Measurements from ENCODE around the gene CYB5RL. TPM values are rescaled to one million over a fixed set of nuclear protein-coding genes. Genes with fewer than 3 reads are reported as not detected.
A peak's percentile ranks its signal among the peaks of the same experiment; 100 is the strongest.

Gene CYB5RL
- total and polyA plus RNA-seq, 2 of the 8 experiments (the other 6 are each of a cell fraction or from before 2014, with no cell fraction given), result 13.2 to 14.1 TPM

DNA sequence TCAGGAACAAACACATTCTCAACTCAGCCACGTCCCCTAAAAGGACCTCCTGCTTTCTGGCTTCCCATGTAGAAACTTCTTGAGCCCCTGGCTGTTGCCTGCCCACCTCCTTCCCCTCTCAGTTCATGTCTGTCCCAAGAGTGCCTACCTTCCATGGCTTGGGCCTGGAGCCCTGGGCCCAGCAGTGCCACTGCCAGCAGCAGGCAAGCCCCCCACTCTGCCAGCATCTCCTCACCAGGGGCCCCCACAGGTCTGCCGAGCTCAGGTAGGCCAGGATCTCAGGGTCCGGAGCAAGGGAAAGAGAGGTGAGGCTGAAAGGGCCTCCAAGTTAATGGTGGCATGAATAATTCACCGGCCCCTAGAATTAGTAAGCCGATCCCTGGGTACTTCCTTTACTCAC, 47.1 kb downstream of the CYB5RL start, which contains the start of gene CDCP2:
Gene CDCP2 (minus strand): TSS at position 305 of the 400 bp plus-strand sequence. CDS start 78 bp downstream, at position 227.
- no peak within 1 kb of the TSS for H3K27ac ChIP-seq (ENCODE audit: low read depth, low read length)
- no peaks in the 10 kb centered on the region for H3K27me3 ChIP-seq (replicated peaks in 1 of 4; ENCODE audit: control insufficient read depth in 3 of 4, extremely low read depth in 1 of 4, insufficient read depth in 3 of 4, low read length in 3 of 4)
- no peak within 1 kb of the TSS for H3K14ac ChIP-seq (ENCODE audit: insufficient read length)
- H3K4ac ChIP-seq (replicated peaks; ENCODE audit: insufficient read length, low read depth, low read length), result no peak within 1 kb of the TSS
- H3K79me2 ChIP-seq (ENCODE audit: control insufficient read depth in 1 of 2, insufficient read depth in 2 of 2, low read length in 2 of 2), result no peaks in the 10 kb centered on the region
- H3K4me3 ChIP-seq (ENCODE audit: extremely low read depth in 1 of 4, insufficient read depth in 2 of 4, low read depth in 3 of 4, low read length in 4 of 4), result no peak within 1 kb of the TSS
- H4K91ac ChIP-seq (replicated peaks; ENCODE audit: insufficient read length, low read length), result no peak within 1 kb of the TSS
- no peak for TF ChIP-seq POLR2A (IDR thresholded peaks at IDR 0.05; ENCODE audit: control extremely low read depth in 1 of 2, low read depth in 2 of 2, low read length in 2 of 2)
- no peak for TF ChIP-seq KDM1A (IDR thresholded peaks at IDR 0.05; ENCODE audit: borderline replicate concordance, low read length)
- no peak for TF ChIP-seq CHD2 (IDR thresholded peaks at IDR 0.05; ENCODE audit: low read length)
- no peak for TF ChIP-seq TAF7 (optimal IDR thresholded peaks at IDR 0.05; ENCODE audit: borderline replicate concordance, low read depth, low read length)
- no peak within 1 kb of the TSS for H3K9ac ChIP-seq (replicated peaks in 1 of 4; ENCODE audit: extremely low read depth in 1 of 4, low read depth in 3 of 4, low read length in 3 of 4)
- H4K20me1 ChIP-seq (replicated peaks in 1 of 2; ENCODE audit: control insufficient read depth in 1 of 2, insufficient read depth in 2 of 2, low read length in 2 of 2), result no peaks in the 10 kb centered on the region
- H2BK5ac ChIP-seq (ENCODE audit: low read depth, low read length), result no peak within 1 kb of the TSS
- no peak within 1 kb of the TSS for H3K56ac ChIP-seq (replicated peaks; ENCODE audit: insufficient read length, low read depth, low read length)
- 81% methylated on average over 5 of the region's 5 CpGs; no CpG with 5 or more reads in 1 of the 2 experiments for WGBS, 2 experiments (ENCODE audit: extremely low coverage in 1 of 2, insufficient coverage in 1 of 2, insufficient read length in 1 of 2, insufficient replicate concordance in 2 of 2, low coverage in 1 of 2, low lambda C conversion rate in 2 of 2, missing lambda C conversion rate in 1 of 2)
- no peak within 1 kb of the TSS for H2BK15ac ChIP-seq (ENCODE audit: low read length)
- no peak within 1 kb of the TSS for H2BK120ac ChIP-seq (replicated peaks; ENCODE audit: low read depth, low read length)
- H2BK20ac ChIP-seq (ENCODE audit: low read length), result no peak within 1 kb of the TSS
- CTCF ChIA-PET (ENCODE audit: partially characterized antibody), result interaction anchor here (1.2 to 2.8 kb wide), 7 partner anchors 10 to 29 kb away, joined by 3 to 16 read pairs (median 4); no protein-coding TSS in a partner anchor
- no peak for FAIRE-seq
- no peak within 1 kb of the TSS for H3K18ac ChIP-seq (ENCODE audit: extremely low read depth, low read length)
- no peaks in the 10 kb centered on the region; a peak in 2 of 7 replicates for H3K4me1 ChIP-seq (replicated peaks in 1 of 4; ENCODE audit: control insufficient read depth in 3 of 4, insufficient read depth in 4 of 4, low read length in 3 of 4)
- no peak within 1 kb of the TSS for H3K23ac ChIP-seq (ENCODE audit: insufficient read length)
- H2AK5ac ChIP-seq (ENCODE audit: low read depth, low read length), result no peak within 1 kb of the TSS
- no peaks in the 10 kb centered on the region; the same call in 1 of the 2 replicates for H3K23me2 ChIP-seq (ENCODE audit: low read depth, low read length)
- H4K8ac ChIP-seq (ENCODE audit: extremely low read depth, insufficient read depth, low read length), result no peak within 1 kb of the TSS
- no peak for DNase-seq (ENCODE audit: low read depth in 1 of 2, low spot score in 2 of 2)
- H3K4me2 ChIP-seq (ENCODE audit: insufficient read depth in 1 of 2, low read depth in 2 of 2, low read length in 2 of 2), result no peak within 1 kb of the TSS; a peak in 1 of 4 replicates
- H3K9me3 ChIP-seq (ENCODE audit: insufficient read depth in 2 of 2, low read depth in 1 of 2, low read length in 1 of 2), result no peaks in the 10 kb centered on the region
- no peak within 1 kb of the TSS for H4K5ac ChIP-seq (ENCODE audit: insufficient read length, low read depth, low read length)
- H2BK12ac ChIP-seq (ENCODE audit: low read depth, low read length), result no peak within 1 kb of the TSS
- no peaks in the 10 kb centered on the region for H3K36me3 ChIP-seq (ENCODE audit: control insufficient read depth in 2 of 4, insufficient read depth in 4 of 4, low read length in 3 of 4)
- 0 out of 2 replicates have a peak within 1 kb of the TSS, but pooled peaks have one; percentile 15 for H2AFZ ChIP-seq (ENCODE audit: low read length)
- POLR2A ChIA-PET (ENCODE audit: partially characterized antibody), result interaction anchor here (0.6 to 1.2 kb wide), 2 partner anchors 12 to 15 kb away, joined by 3 to 4 read pairs; no protein-coding TSS in a partner anchor
- H3K79me1 ChIP-seq (ENCODE audit: low read depth, low read length), result no peaks in the 10 kb centered on the region; the same call in 1 of the 2 replicates

Data from H1 (cell line).